GM23338 (cell line): ENCODE data around the gene FNDC3B.

Source experiments
- CREB1 ChIP-seq: fragments of 250-450 bp; sonication (Bioruptor Pico); IDR thresholded peaks from 2 replicates; pipeline ENCODE4 v1.5.0; 2020; ENCODE audit warnings: low read depth, mild to moderate bottlenecking, moderate library complexity
- CTCF ChIP-seq, 2 experiments: fragments of 200-600 bp in 1 of 2; sonication (generic) in 1 of 2; conservative IDR thresholded peaks; 2 replicates each; pipeline versions ENCODE4 v1.5.1 to v1.6.1; 2016 to 2017; ENCODE audit warnings: antibody characterized with exemption in 2 of 2, low read depth in 2 of 2, mild to moderate bottlenecking in 2 of 2, moderate library complexity in 1 of 2
- ETS1 ChIP-seq: IDR thresholded peaks from 2 replicates; pipeline ENCODE4 v1.6.1; 2016; ENCODE audit warnings: antibody characterized with exemption
- EZH2 ChIP-seq: fragments of 200-600 bp; sonication (generic); IDR thresholded peaks from one replicate; pipeline ENCODE4 v1.8.0; 2017; ENCODE audit warnings: antibody characterized with exemption, mild to moderate bottlenecking, low read depth; ENCODE audit not compliant: unreplicated experiment
- EZH2phosphoT487 ChIP-seq: fragments of 200-600 bp; sonication (generic); IDR thresholded peaks from one replicate; pipeline ENCODE4 v1.8.1; 2018; ENCODE audit warnings: antibody characterized with exemption; ENCODE audit not compliant: unreplicated experiment
- POLR2AphosphoS5 ChIP-seq: IDR thresholded peaks from 2 replicates; pipeline ENCODE4 v1.6.1; 2016; ENCODE audit warnings: antibody characterized with exemption, low read depth
- REST ChIP-seq: IDR thresholded peaks from one replicate; pipeline ENCODE4 v1.6.1; 2018; ENCODE audit warnings: antibody characterized with exemption; ENCODE audit not compliant: unreplicated experiment
- ZNF462 ChIP-seq: fragments of 250-450 bp; sonication (Bioruptor Pico); IDR thresholded peaks from 2 replicates; pipeline ENCODE4 v1.5.0; 2020; ENCODE audit warnings: mild to moderate bottlenecking, moderate library complexity

- TF ChIP-seq REST (no peak), CREB1 (CRISPR knock-in tag) (no peak), CTCF (conservative IDR thresholded peaks at IDR 0.05; ENCODE audit: low read depth in 2 of 2) (no peak), EZH2phosphoT487 (no peak), POLR2AphosphoS5 (no peak), ZNF462 (CRISPR knock-in tag) (no peak), EZH2 (no peak), ETS1 (no peak)
These were observed 108.9 kb downstream of the FNDC3B start for GRCh38 chr3:172148241-172148640.
